ENCODE measurements around the gene OTUD3. TPM values are rescaled to one million over a fixed set of nuclear protein-coding genes. Genes with fewer than 3 reads are reported as not detected.
A peak's percentile ranks its signal among the peaks of the same experiment; 100 is the strongest.

Gene OTUD3
- total RNA-seq, 1 experiment from 2014 or later, result 14.7 TPM

DNA sequence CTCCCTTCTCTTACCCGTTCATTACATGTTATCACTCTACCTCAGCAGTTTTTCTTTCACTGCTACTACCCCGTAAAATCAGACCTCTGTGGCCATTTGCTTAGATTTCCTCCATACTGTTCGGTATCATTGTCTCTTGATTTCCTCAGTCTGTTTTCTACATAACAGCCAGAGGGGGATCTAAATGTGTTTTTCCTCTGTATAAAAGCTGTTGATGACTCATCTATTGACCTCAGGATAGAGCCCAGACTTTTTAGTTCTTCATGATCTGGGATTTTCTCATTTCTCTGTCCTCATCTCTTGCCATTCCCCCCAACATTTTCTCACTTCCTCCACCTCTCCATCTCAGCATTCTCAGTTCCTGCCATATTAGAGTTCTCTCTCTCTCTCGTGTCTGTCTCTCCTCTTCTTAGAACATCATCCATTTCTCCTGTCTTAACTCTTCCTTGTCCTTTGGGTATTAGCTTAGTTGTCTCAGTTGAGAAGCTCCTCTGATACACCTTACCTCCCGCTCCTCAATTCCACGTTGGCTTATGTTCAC is 10.5 kb downstream of the OTUD3 start:
- TF ChIP-seq, protein P1, sequence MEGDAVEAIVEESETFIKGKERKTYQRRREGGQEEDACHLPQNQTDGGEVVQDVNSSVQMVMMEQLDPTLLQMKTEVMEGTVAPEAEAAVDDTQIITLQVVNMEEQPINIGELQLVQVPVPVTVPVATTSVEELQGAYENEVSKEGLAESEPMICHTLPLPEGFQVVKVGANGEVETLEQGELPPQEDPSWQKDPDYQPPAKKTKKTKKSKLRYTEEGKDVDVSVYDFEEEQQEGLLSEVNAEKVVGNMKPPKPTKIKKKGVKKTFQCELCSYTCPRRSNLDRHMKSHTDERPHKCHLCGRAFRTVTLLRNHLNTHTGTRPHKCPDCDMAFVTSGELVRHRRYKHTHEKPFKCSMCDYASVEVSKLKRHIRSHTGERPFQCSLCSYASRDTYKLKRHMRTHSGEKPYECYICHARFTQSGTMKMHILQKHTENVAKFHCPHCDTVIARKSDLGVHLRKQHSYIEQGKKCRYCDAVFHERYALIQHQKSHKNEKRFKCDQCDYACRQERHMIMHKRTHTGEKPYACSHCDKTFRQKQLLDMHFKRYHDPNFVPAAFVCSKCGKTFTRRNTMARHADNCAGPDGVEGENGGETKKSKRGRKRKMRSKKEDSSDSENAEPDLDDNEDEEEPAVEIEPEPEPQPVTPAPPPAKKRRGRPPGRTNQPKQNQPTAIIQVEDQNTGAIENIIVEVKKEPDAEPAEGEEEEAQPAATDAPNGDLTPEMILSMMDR (IDR thresholded peaks at IDR 0.05; ENCODE audit: unreplicated experiment), result no peak
- no TSS peak for BruUV-seq (replicated peaks)
- Mint-ChIP-seq H3K4me1 (ENCODE audit: low read depth, unreplicated experiment) (peaks cover 41% of the 10 kb centered on the region), H3K27me3 (ENCODE audit: unreplicated experiment) (no peaks in the 10 kb centered on the region), H3K4me3 (ENCODE audit: low read depth, unreplicated experiment) (no peak overlapping the region), H3K36me3 (ENCODE audit: insufficient read depth, unreplicated experiment) (peaks cover 5% of the 10 kb centered on the region), H3K27ac (ENCODE audit: unreplicated experiment) (peak overlapping the region; percentile 4), H3K9me3 (ENCODE audit: low read depth, unreplicated experiment) (no peaks in the 10 kb centered on the region)
- intact Hi-C loops (cut with micrococcal nuclease; ENCODE audit: unreplicated experiment), result no loop called here
- CTCF ChIA-PET, result no interaction called here
- no peak for DNase-seq

DNA sequence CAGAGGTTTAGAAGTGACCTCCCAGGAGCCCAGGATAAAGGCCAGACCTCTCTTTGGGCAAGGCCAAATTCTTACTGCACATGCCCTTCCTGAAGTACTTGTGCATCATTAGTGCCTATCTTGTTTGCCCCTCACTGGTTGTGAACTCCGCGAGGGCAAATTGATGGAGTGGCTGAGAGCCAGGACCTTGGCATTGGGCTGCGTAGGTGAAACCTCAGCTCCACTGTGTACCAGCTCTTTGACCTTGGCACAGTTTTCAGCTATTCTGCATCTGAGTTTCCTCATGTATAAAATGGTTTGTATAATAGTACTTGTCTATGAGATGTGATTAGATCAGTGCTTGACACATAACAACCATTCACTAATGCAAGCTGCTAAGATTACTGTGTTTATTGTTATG is 11.5 kb downstream of the OTUD3 start:
- TF ChIP-seq, protein P1 (IDR thresholded peaks at IDR 0.05; ENCODE audit: unreplicated experiment), result no peak
- Mint-ChIP-seq H3K36me3 (ENCODE audit: insufficient read depth, unreplicated experiment) (peaks cover 9% of the 10 kb centered on the region), H3K27ac (ENCODE audit: unreplicated experiment) (no peak overlapping the region), H3K4me1 (ENCODE audit: low read depth, unreplicated experiment) (peaks cover 41% of the 10 kb centered on the region), H3K27me3 (ENCODE audit: unreplicated experiment) (no peaks in the 10 kb centered on the region), H3K4me3 (ENCODE audit: low read depth, unreplicated experiment) (no peak overlapping the region), H3K9me3 (ENCODE audit: low read depth, unreplicated experiment) (no peaks in the 10 kb centered on the region)
- DNase-seq, result no peak
- CTCF ChIA-PET, result no interaction called here
- BruUV-seq (replicated peaks), result no TSS peak
- intact Hi-C loops (cut with micrococcal nuclease; ENCODE audit: unreplicated experiment), result no loop called here

DNA sequence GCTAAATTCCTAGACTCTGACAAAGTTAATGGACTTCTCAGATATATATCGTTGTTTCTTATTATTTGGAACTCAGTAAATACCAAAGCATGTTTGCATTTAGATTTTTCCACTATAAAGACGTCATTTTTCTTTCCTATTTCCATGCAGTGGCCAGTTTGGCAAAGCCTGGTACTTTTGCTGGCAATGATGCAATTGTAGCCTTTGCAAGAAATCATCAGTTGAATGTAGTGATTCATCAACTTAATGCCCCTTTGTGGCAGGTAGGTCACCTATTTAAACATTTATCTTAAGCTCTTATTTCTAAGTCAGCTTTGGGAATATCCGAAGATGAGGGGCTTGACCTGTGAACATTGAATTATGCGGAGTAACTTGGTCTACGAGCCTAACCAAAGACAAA is 12.0 kb downstream of the OTUD3 start:
- no TSS peak for BruUV-seq (replicated peaks)
- H3K27ac Mint-ChIP-seq (ENCODE audit: unreplicated experiment), result no peak overlapping the region
- H3K36me3 Mint-ChIP-seq (ENCODE audit: insufficient read depth, unreplicated experiment), result peaks cover 14% of the 10 kb centered on the region
- no peak overlapping the region for H3K4me3 Mint-ChIP-seq (ENCODE audit: low read depth, unreplicated experiment)
- CTCF ChIA-PET, result no interaction called here
- TF ChIP-seq, protein P1 (IDR thresholded peaks at IDR 0.05; ENCODE audit: unreplicated experiment), result no peak
- no peaks in the 10 kb centered on the region for H3K9me3 Mint-ChIP-seq (ENCODE audit: low read depth, unreplicated experiment)
- H3K27me3 Mint-ChIP-seq (ENCODE audit: unreplicated experiment), result no peaks in the 10 kb centered on the region
- H3K4me1 Mint-ChIP-seq (ENCODE audit: low read depth, unreplicated experiment), result peaks cover 41% of the 10 kb centered on the region
- no peak for DNase-seq
- intact Hi-C loops (cut with micrococcal nuclease; ENCODE audit: unreplicated experiment), result no loop called here

DNA sequence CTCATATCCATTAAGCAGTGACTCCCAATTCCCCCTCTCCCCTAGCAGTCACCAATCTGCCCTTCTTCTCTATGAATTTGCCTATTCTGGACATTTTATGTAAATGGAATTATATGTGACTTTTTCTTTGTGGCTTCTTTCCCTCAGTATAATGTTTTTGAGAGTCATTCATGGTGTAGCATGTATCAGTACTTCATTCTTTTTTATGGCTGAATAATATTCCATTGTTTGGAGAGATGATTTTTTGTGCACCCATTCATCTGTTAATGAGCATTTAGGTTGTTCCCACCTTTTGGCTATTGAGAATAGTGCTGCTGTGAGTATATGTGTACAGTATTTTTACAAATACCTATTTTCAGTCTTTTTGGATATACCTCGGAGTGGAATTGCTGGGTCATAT is 19.5 kb downstream of the OTUD3 start:
- CTCF ChIA-PET, result no interaction called here

More for the DNA sequence above, 19.5 kb downstream of the OTUD3 start:
- TF ChIP-seq, protein P1 (IDR thresholded peaks at IDR 0.05; ENCODE audit: unreplicated experiment), result no peak
- no peak overlapping the region for H3K4me3 Mint-ChIP-seq (ENCODE audit: low read depth, unreplicated experiment)
- no peak for DNase-seq
- H3K27ac Mint-ChIP-seq (ENCODE audit: unreplicated experiment), result no peak overlapping the region
- intact Hi-C loops (cut with micrococcal nuclease; ENCODE audit: unreplicated experiment), result no loop called here
- no peaks in the 10 kb centered on the region for H3K4me1 Mint-ChIP-seq (ENCODE audit: low read depth, unreplicated experiment)
- peaks cover 29% of the 10 kb centered on the region for H3K36me3 Mint-ChIP-seq (ENCODE audit: insufficient read depth, unreplicated experiment)
- BruUV-seq (replicated peaks), result no TSS peak
- H3K9me3 Mint-ChIP-seq (ENCODE audit: low read depth, unreplicated experiment), result no peaks in the 10 kb centered on the region
- no peaks in the 10 kb centered on the region for H3K27me3 Mint-ChIP-seq (ENCODE audit: unreplicated experiment)
